ENCODE results near the gene ACAA2. TPM values are rescaled to one million over a fixed set of nuclear protein-coding genes. Genes with fewer than 3 reads are reported as not detected.

The ACAA2 gene
- total RNA-seq, 1 experiment from 2014 or later, result 33.7 TPM

DNA sequence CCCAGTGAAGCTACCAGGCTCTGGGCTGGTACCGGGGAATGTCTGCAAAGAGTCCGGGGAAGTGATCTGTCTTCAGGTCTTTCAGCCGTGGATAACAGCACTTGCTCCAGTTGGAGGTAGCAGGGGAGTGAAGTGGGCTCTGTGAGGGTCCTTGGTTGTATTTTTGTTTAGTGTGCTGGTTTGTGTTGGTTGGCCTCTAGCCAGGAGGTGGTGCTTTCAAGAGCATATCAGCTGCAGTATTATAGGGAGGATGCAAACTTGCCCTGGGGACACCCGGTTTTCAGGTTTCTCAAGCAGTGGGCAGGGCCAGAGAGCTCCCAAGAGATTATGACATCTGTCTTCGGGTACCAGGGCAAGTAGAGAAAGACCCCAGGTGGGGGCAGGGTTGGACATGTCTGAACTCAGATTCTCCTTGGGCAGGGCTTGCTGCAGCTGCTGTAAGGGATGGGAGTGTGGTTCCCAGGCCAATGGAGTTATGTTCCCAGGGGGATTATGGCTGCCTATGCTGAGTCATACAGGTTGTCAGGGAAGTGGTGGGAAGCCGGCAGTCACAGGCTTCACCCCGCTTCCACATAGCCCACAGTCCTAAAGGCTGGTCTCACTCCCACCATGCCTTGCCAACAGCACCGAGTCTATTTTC is 34.4 kb downstream of the ACAA2 start:
- no TSS peak for BruUV-seq (replicated peaks)
- POLR2A ChIA-PET (ENCODE audit: unreplicated experiment), result no interaction called here
- CTCF ChIA-PET, result no interaction called here

DNA sequence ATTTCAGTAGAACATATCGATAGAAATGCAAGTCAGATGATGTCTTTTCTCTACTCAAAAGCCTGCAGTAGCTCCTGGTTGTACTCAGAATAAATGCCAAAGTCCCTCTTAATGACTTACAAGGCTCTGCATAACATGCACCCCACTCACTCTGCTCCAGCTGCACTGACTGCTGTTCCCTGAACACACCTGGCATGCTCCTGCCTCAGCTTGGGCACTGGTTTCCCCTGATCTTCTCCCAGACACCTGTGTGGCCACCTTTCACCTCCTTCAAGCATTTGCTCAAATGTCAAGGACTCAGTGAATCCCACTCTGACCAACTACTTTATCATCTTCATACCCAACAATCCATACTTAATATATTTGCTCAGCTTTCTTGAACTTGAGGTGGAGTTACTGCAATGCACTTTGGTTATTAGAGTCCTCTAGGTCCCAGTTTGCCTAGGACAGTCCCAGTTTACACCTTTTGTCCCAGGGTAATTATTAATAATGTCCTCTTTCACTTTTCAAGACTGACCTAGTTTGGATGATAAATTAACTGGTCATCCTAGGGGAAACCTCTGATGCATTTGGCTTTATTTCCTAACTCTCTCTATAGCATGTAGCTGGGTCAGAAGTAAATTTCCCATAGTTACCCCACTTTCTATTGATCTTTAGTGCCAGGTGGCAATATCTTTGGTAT is 44.1 kb downstream of the ACAA2 start:
- intact Hi-C loops (cut with micrococcal nuclease; ENCODE audit: unreplicated experiment), result no loop called here
- Histone ChIP-seq H3K27me3 (ENCODE audit: insufficient read depth, low read depth) (no peaks in the 10 kb centered on the region), H3K79me2 (ENCODE audit: low read depth) (no peaks in the 10 kb centered on the region), H3K4me1 (replicated peaks; ENCODE audit: insufficient read depth) (no peaks in the 10 kb centered on the region), H3K9me3 (ENCODE audit: insufficient read depth, low read depth) (no peaks in the 10 kb centered on the region), H3K9me2 (ENCODE audit: insufficient read depth) (no peaks in the 10 kb centered on the region), H3F3A (ENCODE audit: insufficient read depth, low read depth) (no peaks in the 10 kb centered on the region), H3K4me2 (no peak overlapping the region), H2AFZ (no peak overlapping the region), H4K20me1 (ENCODE audit: insufficient read depth) (no peaks in the 10 kb centered on the region), H3K27ac (no peak overlapping the region), H3K36me3 (ENCODE audit: low read depth) (no peaks in the 10 kb centered on the region), H3K4me3 (no peak overlapping the region)
- CTCF ChIA-PET, result no interaction called here
- TF ChIP-seq, protein P1, sequence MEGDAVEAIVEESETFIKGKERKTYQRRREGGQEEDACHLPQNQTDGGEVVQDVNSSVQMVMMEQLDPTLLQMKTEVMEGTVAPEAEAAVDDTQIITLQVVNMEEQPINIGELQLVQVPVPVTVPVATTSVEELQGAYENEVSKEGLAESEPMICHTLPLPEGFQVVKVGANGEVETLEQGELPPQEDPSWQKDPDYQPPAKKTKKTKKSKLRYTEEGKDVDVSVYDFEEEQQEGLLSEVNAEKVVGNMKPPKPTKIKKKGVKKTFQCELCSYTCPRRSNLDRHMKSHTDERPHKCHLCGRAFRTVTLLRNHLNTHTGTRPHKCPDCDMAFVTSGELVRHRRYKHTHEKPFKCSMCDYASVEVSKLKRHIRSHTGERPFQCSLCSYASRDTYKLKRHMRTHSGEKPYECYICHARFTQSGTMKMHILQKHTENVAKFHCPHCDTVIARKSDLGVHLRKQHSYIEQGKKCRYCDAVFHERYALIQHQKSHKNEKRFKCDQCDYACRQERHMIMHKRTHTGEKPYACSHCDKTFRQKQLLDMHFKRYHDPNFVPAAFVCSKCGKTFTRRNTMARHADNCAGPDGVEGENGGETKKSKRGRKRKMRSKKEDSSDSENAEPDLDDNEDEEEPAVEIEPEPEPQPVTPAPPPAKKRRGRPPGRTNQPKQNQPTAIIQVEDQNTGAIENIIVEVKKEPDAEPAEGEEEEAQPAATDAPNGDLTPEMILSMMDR (conservative IDR thresholded peaks at IDR 0.05), result no peak
- no peak for TF ChIP-seq EZH2 (IDR thresholded peaks at IDR 0.05; ENCODE audit: low read depth)
- DNase-seq, result no peak
- POLR2A ChIA-PET (ENCODE audit: unreplicated experiment), result no interaction called here
- BruUV-seq (replicated peaks), result no TSS peak

More for the DNA sequence above, 34.4 kb downstream of the ACAA2 start:
- H4K20me1 ChIP-seq (ENCODE audit: insufficient read depth), result no peaks in the 10 kb centered on the region
- H3K36me3 ChIP-seq (ENCODE audit: low read depth), result no peaks in the 10 kb centered on the region
- H3K27me3 ChIP-seq (ENCODE audit: insufficient read depth, low read depth), result no peaks in the 10 kb centered on the region
- no peak overlapping the region for H3K4me3 ChIP-seq
- H3K27ac ChIP-seq, result no peak overlapping the region
- H2AFZ ChIP-seq, result no peak overlapping the region
- no peak overlapping the region for H3K4me2 ChIP-seq
- no peaks in the 10 kb centered on the region for H3K9me2 ChIP-seq (ENCODE audit: insufficient read depth)
- H3K79me2 ChIP-seq (ENCODE audit: low read depth), result no peaks in the 10 kb centered on the region
- peaks cover 2% of the 10 kb centered on the region for H3K4me1 ChIP-seq (replicated peaks; ENCODE audit: insufficient read depth)
- no peaks in the 10 kb centered on the region for H3F3A ChIP-seq (ENCODE audit: insufficient read depth, low read depth)
- no peaks in the 10 kb centered on the region for H3K9me3 ChIP-seq (ENCODE audit: insufficient read depth, low read depth)
- intact Hi-C loops (cut with micrococcal nuclease; ENCODE audit: unreplicated experiment), result no loop called here
- TF ChIP-seq, protein P1 (conservative IDR thresholded peaks at IDR 0.05), result no peak
- TF ChIP-seq EZH2 (IDR thresholded peaks at IDR 0.05; ENCODE audit: low read depth), result no peak
- no peak for DNase-seq

DNA sequence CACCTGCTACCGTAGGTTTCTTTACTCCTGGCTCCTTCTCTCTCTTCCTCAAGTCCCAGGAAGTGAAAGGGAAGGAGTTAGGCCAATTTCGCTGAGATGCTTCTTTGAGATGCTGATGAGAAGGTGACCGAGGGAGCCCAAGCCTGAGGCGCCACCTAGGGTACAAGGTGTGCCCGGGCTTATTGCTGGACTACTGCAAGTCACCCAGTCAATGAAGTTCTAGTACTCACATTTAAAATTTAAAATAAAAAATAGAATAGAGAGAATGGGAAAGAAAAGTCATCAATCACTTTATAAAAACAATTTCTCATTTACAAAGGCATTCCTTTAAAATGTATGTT is 45.3 kb downstream of the ACAA2 start:
- Histone ChIP-seq H2AFZ (no peak overlapping the region), H3K9me3 (ENCODE audit: insufficient read depth, low read depth) (no peaks in the 10 kb centered on the region), H3K9me2 (ENCODE audit: insufficient read depth) (no peaks in the 10 kb centered on the region), H3K27me3 (ENCODE audit: insufficient read depth, low read depth) (no peaks in the 10 kb centered on the region), H3K4me2 (no peak overlapping the region), H4K20me1 (ENCODE audit: insufficient read depth) (no peaks in the 10 kb centered on the region), H3F3A (ENCODE audit: insufficient read depth, low read depth) (no peaks in the 10 kb centered on the region), H3K36me3 (ENCODE audit: low read depth) (no peaks in the 10 kb centered on the region), H3K4me3 (no peak overlapping the region), H3K27ac (no peak overlapping the region), H3K79me2 (ENCODE audit: low read depth) (no peaks in the 10 kb centered on the region), H3K4me1 (replicated peaks; ENCODE audit: insufficient read depth) (no peaks in the 10 kb centered on the region)
- CTCF ChIA-PET, result interaction anchor here (0.5 kb wide), 1 partner anchor 427 kb away, joined by 8 read pairs; no protein-coding TSS in a partner anchor
- BruUV-seq (replicated peaks), result no TSS peak
- POLR2A ChIA-PET (ENCODE audit: unreplicated experiment), result no interaction called here
- intact Hi-C loops (cut with micrococcal nuclease; ENCODE audit: unreplicated experiment), result loop anchor here (1.0 kb wide), 3 partner anchors 90 to 258 kb away; no protein-coding TSS in a partner anchor
- TF ChIP-seq, protein P1 (conservative IDR thresholded peaks at IDR 0.05), result peak; percentile 89
- no peak for TF ChIP-seq EZH2 (IDR thresholded peaks at IDR 0.05; ENCODE audit: low read depth)
- DNase-seq, result peak; percentile 63 to 64

Data from PC-9 (cell line).